ENCODE measurements around the gene HDAC9.
A peak's percentile ranks its signal among the peaks of the same experiment; 100 is the strongest.

The HDAC9 gene

GRCh38 chr7:18626086-18626485, 130.5 kb downstream of the HDAC9 start:
- Mint-ChIP-seq H3K4me1 (no peaks in the 10 kb centered on the region), H3K9me3 (no peaks in the 10 kb centered on the region), H3K27ac (no peak overlapping the region), H3K4me3 (no peak overlapping the region), H3K27me3 (no peaks in the 10 kb centered on the region)
- no peak for DNase-seq
- ATAC-seq, result no peak

GRCh38 chr7:18626717-18627116, 131.2 kb downstream of the HDAC9 start:
- DNase-seq, result no peak
- Mint-ChIP-seq H3K27me3 (no peaks in the 10 kb centered on the region), H3K4me1 (no peaks in the 10 kb centered on the region)

GRCh38 chr7:18637516-18637915, 142.0 kb downstream of the HDAC9 start:
- H3K9me3 Mint-ChIP-seq, result peaks cover 0 to 5% of the 10 kb centered on the region in 2 donors
- ATAC-seq, result no peak
- H3K4me1 Mint-ChIP-seq, result peaks cover 8% of the 10 kb centered on the region
- no peak for DNase-seq
- H3K27ac Mint-ChIP-seq, result no peak overlapping the region
- H3K27me3 Mint-ChIP-seq, result no peaks in the 10 kb centered on the region
- H3K4me3 Mint-ChIP-seq, result no peak overlapping the region

More at GRCh38 chr7:18626717-18627116, 131.2 kb downstream of the HDAC9 start:
- no peak for ATAC-seq
- Mint-ChIP-seq H3K27ac (no peak overlapping the region), H3K4me3 (no peak overlapping the region), H3K9me3 (no peaks in the 10 kb centered on the region)

- H3K9me3 Mint-ChIP-seq, result peaks cover 0 to 5% of the 10 kb centered on the region in 2 donors
- DNase-seq, result peak in 1 of 2 donors; percentile 10
- peaks cover 8% of the 10 kb centered on the region for H3K4me1 Mint-ChIP-seq
- H3K27me3 Mint-ChIP-seq, result no peaks in the 10 kb centered on the region
- no peak overlapping the region for H3K4me3 Mint-ChIP-seq
- H3K27ac Mint-ChIP-seq, result peak overlapping the region; percentile 72 to 74
- ATAC-seq, result peak; percentile 46
Observed at GRCh38 chr7:18638594-18639452, 143.3 kb downstream of the HDAC9 start.

- no peak for DNase-seq
- no peak for ATAC-seq
- Mint-ChIP-seq H3K4me1 (peaks cover 8% of the 10 kb centered on the region), H3K4me3 (no peak overlapping the region), H3K27ac (no peak overlapping the region), H3K9me3 (peaks cover 0 to 5% of the 10 kb centered on the region in 2 donors), H3K27me3 (no peaks in the 10 kb centered on the region)
Observed at GRCh38 chr7:18639711-18640110, 144.2 kb downstream of the HDAC9 start.

GRCh38 chr7:18644981-18645380, 149.4 kb downstream of the HDAC9 start:
- Mint-ChIP-seq H3K27me3 (no peaks in the 10 kb centered on the region), H3K9me3 (peaks cover 0 to 5% of the 10 kb centered on the region in 2 donors), H3K27ac (no peak overlapping the region), H3K4me1 (no peaks in the 10 kb centered on the region), H3K4me3 (no peak overlapping the region)
- no peak for DNase-seq
- ATAC-seq, result no peak

- no peak for DNase-seq
- no peak for ATAC-seq
- no peak overlapping the region for H3K27ac Mint-ChIP-seq
- H3K4me3 Mint-ChIP-seq, result no peak overlapping the region
- H3K4me1 Mint-ChIP-seq, result no peaks in the 10 kb centered on the region
- no peaks in the 10 kb centered on the region for H3K9me3 Mint-ChIP-seq
- no peaks in the 10 kb centered on the region for H3K27me3 Mint-ChIP-seq
Observed at GRCh38 chr7:18647582-18647981, 152.0 kb downstream of the HDAC9 start.

GRCh38 chr7:18648849-18649758, 153.6 kb downstream of the HDAC9 start:
- peak overlapping the region in 1 of 2 donors; percentile 34 for H3K27ac Mint-ChIP-seq
- no peaks in the 10 kb centered on the region for H3K27me3 Mint-ChIP-seq
- H3K4me3 Mint-ChIP-seq, result no peak overlapping the region
- no peaks in the 10 kb centered on the region for H3K9me3 Mint-ChIP-seq
- ATAC-seq, result no peak
- no peaks in the 10 kb centered on the region for H3K4me1 Mint-ChIP-seq
- DNase-seq, result no peak

- Mint-ChIP-seq H3K9me3 (no peaks in the 10 kb centered on the region), H3K27ac (no peak overlapping the region), H3K4me3 (no peak overlapping the region), H3K4me1 (no peaks in the 10 kb centered on the region), H3K27me3 (no peaks in the 10 kb centered on the region)
- DNase-seq (no peak), ATAC-seq (no peak)
Observed at GRCh38 chr7:18653381-18654155, 158.0 kb downstream of the HDAC9 start.

GRCh38 chr7:18654709-18655108, 159.2 kb downstream of the HDAC9 start:
- DNase-seq, result no peak
- no peaks in the 10 kb centered on the region for H3K27me3 Mint-ChIP-seq
- ATAC-seq, result no peak
- no peaks in the 10 kb centered on the region for H3K9me3 Mint-ChIP-seq
- H3K4me3 Mint-ChIP-seq, result no peak overlapping the region
- H3K4me1 Mint-ChIP-seq, result no peaks in the 10 kb centered on the region
- H3K27ac Mint-ChIP-seq, result no peak overlapping the region

- H3K27me3 Mint-ChIP-seq, result no peaks in the 10 kb centered on the region
- ATAC-seq, result no peak
- H3K4me1 Mint-ChIP-seq, result no peaks in the 10 kb centered on the region
- no peaks in the 10 kb centered on the region for H3K9me3 Mint-ChIP-seq
- no peak for DNase-seq
- H3K27ac Mint-ChIP-seq, result no peak overlapping the region
- H3K4me3 Mint-ChIP-seq, result no peak overlapping the region
Observed at GRCh38 chr7:18655506-18655905, 160.0 kb downstream of the HDAC9 start.

GRCh38 chr7:18655912-18656311, 160.4 kb downstream of the HDAC9 start:
- no peak overlapping the region for H3K27ac Mint-ChIP-seq
- no peaks in the 10 kb centered on the region for H3K4me1 Mint-ChIP-seq
- no peaks in the 10 kb centered on the region for H3K9me3 Mint-ChIP-seq
- ATAC-seq (no peak), DNase-seq (no peak)
- H3K27me3 Mint-ChIP-seq, result no peaks in the 10 kb centered on the region
- no peak overlapping the region for H3K4me3 Mint-ChIP-seq

- ATAC-seq (no peak), DNase-seq (no peak)
- H3K9me3 Mint-ChIP-seq, result no peaks in the 10 kb centered on the region
- no peaks in the 10 kb centered on the region for H3K27me3 Mint-ChIP-seq
- H3K27ac Mint-ChIP-seq, result no peak overlapping the region
- H3K4me1 Mint-ChIP-seq, result no peaks in the 10 kb centered on the region
- no peak overlapping the region for H3K4me3 Mint-ChIP-seq
Observed at GRCh38 chr7:18656362-18656761, 160.8 kb downstream of the HDAC9 start.

- H3K4me1 Mint-ChIP-seq, result no peaks in the 10 kb centered on the region
- H3K4me3 Mint-ChIP-seq, result no peak overlapping the region
- DNase-seq (no peak), ATAC-seq (no peak)
- no peaks in the 10 kb centered on the region for H3K9me3 Mint-ChIP-seq
- no peak overlapping the region for H3K27ac Mint-ChIP-seq
- no peaks in the 10 kb centered on the region for H3K27me3 Mint-ChIP-seq
Observed at GRCh38 chr7:18659746-18660145, 164.2 kb downstream of the HDAC9 start.

- Mint-ChIP-seq H3K27ac (no peak overlapping the region), H3K27me3 (no peaks in the 10 kb centered on the region), H3K9me3 (no peaks in the 10 kb centered on the region), H3K4me3 (no peak overlapping the region), H3K4me1 (no peaks in the 10 kb centered on the region)
- DNase-seq, result no peak
- ATAC-seq, result no peak
Observed at GRCh38 chr7:18663321-18663720, 167.8 kb downstream of the HDAC9 start.
